Stimulated activated CD4-positive, alpha-beta T cell treated with anti-CD3 and anti-CD28 coated beads, Interleukin-2, amount 100 ng/mL, for 48 hours (primary cell): ENCODE measurements around the gene DDX39B.

Experiments used
- DNase-seq, 2 donors: peaks; one replicate each; pipeline ENCODE4 v3.0.0-alpha.2; 2020

Gene DDX39B

GRCh38 chr6:31546958-31547726, 5.3 kb upstream of the DDX39B start, which contains the start of gene NFKBIL1:
Gene NFKBIL1, plus strand, starts transcription at chr6:31547608. Its CDS starts 87 bp downstream, at chr6:31547695.
- DNase-seq = peak; percentile 81 to 82

GRCh38 chr6:31546339-31546957, 4.6 kb upstream of the DDX39B start, which contains the start of gene ATP6V1G2:
Gene ATP6V1G2, minus strand, starts transcription at chr6:31546608. Its CDS starts 49 bp downstream, at chr6:31546559.
- peak; percentile 85 to 90 for DNase-seq

- DNase-seq = no peak
These were observed 3.5 kb upstream of the DDX39B start for GRCh38 chr6:31545291-31545690.

GRCh38 chr6:31544676-31545075, 2.9 kb upstream of the DDX39B start:
- no peak for DNase-seq

- DNase-seq = no peak
These were observed 1.8 kb upstream of the DDX39B start for GRCh38 chr6:31543639-31544038.

GRCh38 chr6:31541059-31541657, 645 bp downstream of the DDX39B start:
- peak; percentile 56 for DNase-seq

GRCh38 chr6:31540640-31541039, 1.2 kb downstream of the DDX39B start:
- DNase-seq = no peak

GRCh38 chr6:31538805-31539400, 2.9 kb downstream of the DDX39B start:
- no peak for DNase-seq

- DNase-seq = no peak
These were observed 6.1 kb downstream of the DDX39B start for GRCh38 chr6:31535538-31536324.

- DNase-seq = no peak
These were observed 7.2 kb downstream of the DDX39B start for GRCh38 chr6:31534521-31535040.

- DNase-seq = no peak
These were observed 7.8 kb downstream of the DDX39B start for GRCh38 chr6:31534011-31534410.

- DNase-seq = no peak
These were observed 8.4 kb downstream of the DDX39B start for GRCh38 chr6:31533455-31533841.

GRCh38 chr6:31532644-31533454, 9.0 kb downstream of the DDX39B start:
- DNase-seq = no peak

- no peak for DNase-seq
These were observed 9.8 kb downstream of the DDX39B start for GRCh38 chr6:31531771-31532643.

GRCh38 chr6:31531162-31531561, 10.6 kb downstream of the DDX39B start:
- no peak for DNase-seq

GRCh38 chr6:31530659-31531058, 11.1 kb downstream of the DDX39B start:
- DNase-seq = no peak

GRCh38 chr6:31529329-31530150, 12.3 kb downstream of the DDX39B start:
- no peak for DNase-seq

GRCh38 chr6:31528821-31529328, 12.9 kb downstream of the DDX39B start, which contains the start of gene MCCD1:
Gene MCCD1, plus strand, starts transcription at chr6:31528962. Its CDS starts 53 bp downstream, at chr6:31529015.
- DNase-seq = no peak

GRCh38 chr6:31528307-31528777, 13.5 kb downstream of the DDX39B start:
- no peak for DNase-seq
